ENCODE data around the gene TBC1D9.
A peak's percentile ranks its signal among the peaks of the same experiment; 100 is the strongest.

The TBC1D9 gene

DNA sequence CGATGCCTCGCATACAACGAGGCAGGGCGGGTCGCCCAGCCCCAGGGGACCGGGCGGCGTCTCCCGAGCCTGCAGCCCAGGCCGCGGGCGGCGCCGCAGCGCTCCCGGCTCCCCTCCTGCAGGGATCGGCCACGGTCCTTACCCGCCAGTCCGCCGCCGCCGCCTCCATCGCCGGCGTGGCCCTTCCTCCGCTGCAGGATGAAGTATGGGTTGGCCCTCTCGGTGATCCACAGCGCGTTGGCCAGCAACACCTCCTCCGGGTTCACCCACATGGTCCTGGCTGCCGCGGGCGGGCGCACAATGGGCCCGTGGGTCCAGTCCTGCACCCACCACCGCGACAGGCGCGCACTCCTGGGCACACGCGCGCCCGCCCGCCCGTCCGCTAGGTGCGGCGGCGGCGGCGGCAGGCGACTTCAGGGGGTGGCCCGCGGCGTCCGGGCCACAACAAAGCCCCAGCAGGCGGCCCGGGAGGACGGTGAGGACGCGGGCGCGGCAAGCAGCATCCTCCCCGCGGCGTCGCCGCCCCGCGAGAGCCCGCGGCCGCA is 339 bp downstream of the TBC1D9 start:
- peak overlapping the region; percentile 99 for H3K9ac ChIP-seq (ENCODE audit: low read depth, low read length, poor library complexity)
- H3K4me1 ChIP-seq (ENCODE audit: control insufficient read depth in 2 of 2, insufficient read depth in 1 of 2, low read depth in 1 of 2, low read length in 2 of 2), result peaks cover 0 to 4% of the 10 kb centered on the region in 2 donors
- peak overlapping the region; percentile 97 for H3K27ac ChIP-seq (replicated peaks; ENCODE audit: low read length)
- H2BK15ac ChIP-seq (ENCODE audit: low read length), result peak overlapping the region; percentile 99
- peaks cover 6% of the 10 kb centered on the region for H3K79me1 ChIP-seq (ENCODE audit: low read depth, low read length)
- peak overlapping the region; percentile 98 for H3K18ac ChIP-seq (ENCODE audit: low read length)
- peak overlapping the region; percentile 95 for H3K14ac ChIP-seq (ENCODE audit: low read length)
- peak overlapping the region; percentile 97 for H2BK5ac ChIP-seq (ENCODE audit: low read length)
- peak overlapping the region; percentile 77 for H4K91ac ChIP-seq (ENCODE audit: low read depth, low read length, poor library complexity)
- WGBS, 2 donors (ENCODE audit: extremely low coverage in 2 of 2, insufficient read length in 2 of 2, insufficient replicate concordance in 1 of 2), result no CpG with 5 or more reads among the region's 74 CpGs
- DNase-seq (ENCODE audit: low spot score), result peak; percentile 51
- peak overlapping the region; percentile 86 for H3K4me2 ChIP-seq (ENCODE audit: insufficient read depth, low read length, poor library complexity, severe bottlenecking)
- peaks cover 3% of the 10 kb centered on the region in 2 donors for H3K9me3 ChIP-seq (replicated peaks in 1 of 2; ENCODE audit: control insufficient read depth in 2 of 2, insufficient read depth in 1 of 2, low read depth in 1 of 2, low read length in 2 of 2)
- peak overlapping the region; percentile 67 for H2AK5ac ChIP-seq (ENCODE audit: low read depth, low read length)
- H4K8ac ChIP-seq (ENCODE audit: low read depth, low read length), result peak overlapping the region; percentile 55
- H3K23ac ChIP-seq (ENCODE audit: low read depth, low read length, poor library complexity), result peak overlapping the region; percentile 95
- no peaks in the 10 kb centered on the region for H3K27me3 ChIP-seq (ENCODE audit: control insufficient read depth in 3 of 3, insufficient read depth in 3 of 3, low read depth in 1 of 3, low read length in 3 of 3)
- H2AFZ ChIP-seq (ENCODE audit: low read length), result peak overlapping the region; percentile 98
- H3K4me3 ChIP-seq (ENCODE audit: low read length in 2 of 2), result peak overlapping the region; percentile 75 to 95
- peak overlapping the region; percentile 89 for H3K4ac ChIP-seq (ENCODE audit: low read length)
- peak overlapping the region; percentile 98 for H2BK12ac ChIP-seq (ENCODE audit: low read length)
- H3K36me3 ChIP-seq (replicated peaks in 1 of 2; ENCODE audit: control insufficient read depth in 2 of 2, insufficient read depth in 2 of 2, low read length in 2 of 2), result peaks cover 3 to 17% of the 10 kb centered on the region in 2 donors
- peak overlapping the region; percentile 100 for H2BK120ac ChIP-seq (ENCODE audit: low read depth, low read length)

DNA sequence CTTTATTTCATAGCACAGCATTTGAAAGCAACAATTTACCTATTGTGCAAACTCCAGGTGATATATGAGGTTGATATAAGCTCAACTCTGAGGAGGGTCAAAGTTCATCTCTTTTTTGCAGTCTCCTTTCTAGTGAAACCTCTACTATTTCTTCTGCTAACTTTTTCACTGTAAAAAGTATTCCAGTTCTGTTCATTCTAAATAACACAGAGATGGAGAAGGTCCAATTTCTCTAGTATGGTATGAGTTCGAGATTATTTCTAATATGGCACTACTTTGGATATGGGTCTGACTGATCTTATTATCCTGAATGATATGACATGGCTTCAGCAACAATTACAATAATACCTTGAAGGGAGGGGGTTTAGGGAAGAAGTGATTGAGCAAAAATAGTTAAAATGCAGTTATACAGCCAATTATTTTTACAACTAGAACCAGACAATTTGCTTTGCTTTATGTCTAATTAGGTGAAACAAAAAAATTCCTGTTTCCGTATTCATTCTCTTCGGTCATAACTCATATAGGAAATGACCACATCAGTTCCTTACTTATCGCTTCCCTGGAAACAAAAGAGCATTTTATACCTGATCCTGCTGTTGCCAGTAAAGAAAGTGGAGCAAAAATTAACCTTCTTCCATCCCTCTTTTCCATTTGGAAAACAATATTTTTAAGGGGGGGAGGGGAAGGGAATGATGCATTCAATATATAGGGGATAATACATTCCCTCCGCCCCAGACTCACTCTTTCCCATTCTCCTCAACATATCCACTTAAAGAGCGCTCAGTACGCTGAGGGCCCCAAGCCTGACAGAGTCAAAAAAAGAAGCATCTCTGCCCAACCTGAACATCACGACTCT is 1.0 kb downstream of the TBC1D9 start:
- no peak overlapping the region for H2BK120ac ChIP-seq (ENCODE audit: low read depth, low read length)
- peak overlapping the region; percentile 98 for H2AFZ ChIP-seq (ENCODE audit: low read length)
- no peak overlapping the region for H4K91ac ChIP-seq (ENCODE audit: low read depth, low read length, poor library complexity)
- peak overlapping the region; percentile 86 for H3K4me2 ChIP-seq (ENCODE audit: insufficient read depth, low read length, poor library complexity, severe bottlenecking)
- H2AK5ac ChIP-seq (ENCODE audit: low read depth, low read length), result peak overlapping the region; percentile 44
- H3K27me3 ChIP-seq (ENCODE audit: control insufficient read depth in 3 of 3, insufficient read depth in 3 of 3, low read depth in 1 of 3, low read length in 3 of 3), result no peaks in the 10 kb centered on the region
- WGBS, 2 donors (ENCODE audit: extremely low coverage in 2 of 2, insufficient read length in 2 of 2, insufficient replicate concordance in 1 of 2), result no CpG with 5 or more reads among the region's 8 CpGs
- H2BK12ac ChIP-seq (ENCODE audit: low read length), result peak overlapping the region; percentile 78
- peak overlapping the region; percentile 97 for H3K27ac ChIP-seq (replicated peaks; ENCODE audit: low read length)
- H2BK5ac ChIP-seq (ENCODE audit: low read length), result peak overlapping the region; percentile 97
- peak overlapping the region; percentile 74 for H3K23ac ChIP-seq (ENCODE audit: low read depth, low read length, poor library complexity)
- peak overlapping the region; percentile 99 for H3K9ac ChIP-seq (ENCODE audit: low read depth, low read length, poor library complexity)
- H2BK15ac ChIP-seq (ENCODE audit: low read length), result peak overlapping the region; percentile 99
- peaks cover 3 to 17% of the 10 kb centered on the region in 2 donors for H3K36me3 ChIP-seq (replicated peaks in 1 of 2; ENCODE audit: control insufficient read depth in 2 of 2, insufficient read depth in 2 of 2, low read length in 2 of 2)
- H3K18ac ChIP-seq (ENCODE audit: low read length), result peak overlapping the region; percentile 98
- peak overlapping the region; percentile 75 to 95 for H3K4me3 ChIP-seq (ENCODE audit: low read length in 2 of 2)
- H4K8ac ChIP-seq (ENCODE audit: low read depth, low read length), result no peak overlapping the region
- H3K79me1 ChIP-seq (ENCODE audit: low read depth, low read length), result peaks cover 6% of the 10 kb centered on the region
- DNase-seq (ENCODE audit: low spot score), result no peak
- H3K9me3 ChIP-seq (replicated peaks in 1 of 2; ENCODE audit: control insufficient read depth in 2 of 2, insufficient read depth in 1 of 2, low read depth in 1 of 2, low read length in 2 of 2), result peaks cover 3% of the 10 kb centered on the region in 2 donors
- H3K4me1 ChIP-seq (ENCODE audit: control insufficient read depth in 2 of 2, insufficient read depth in 1 of 2, low read depth in 1 of 2, low read length in 2 of 2), result peaks cover 0 to 4% of the 10 kb centered on the region in 2 donors
- H3K14ac ChIP-seq (ENCODE audit: low read length), result peak overlapping the region; percentile 95
- H3K4ac ChIP-seq (ENCODE audit: low read length), result peak overlapping the region; percentile 89

DNA sequence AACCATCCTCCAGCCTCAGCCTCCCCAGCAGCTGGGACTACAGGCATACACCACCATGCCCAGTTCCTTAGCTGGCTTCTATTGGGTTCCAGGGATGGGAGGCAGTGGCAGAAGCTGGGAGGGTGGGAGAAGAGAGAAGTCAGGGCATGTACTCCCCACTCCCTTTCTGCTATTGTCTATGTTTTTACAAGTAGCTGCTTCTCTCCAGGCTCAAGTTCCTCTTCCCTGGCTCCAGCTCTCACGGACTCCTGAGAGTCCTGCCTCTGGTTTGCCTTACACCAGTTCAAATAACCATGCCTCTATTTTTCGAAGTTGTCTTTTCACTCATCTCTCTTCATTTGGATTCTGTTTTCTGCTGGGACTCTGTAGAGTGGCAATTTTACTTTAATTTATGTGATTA is 2.9 kb downstream of the TBC1D9 start:
- Histone ChIP-seq H3K27ac (replicated peaks; ENCODE audit: low read length) (no peak overlapping the region), H2BK12ac (ENCODE audit: low read length) (no peak overlapping the region), H3K36me3 (replicated peaks in 1 of 2; ENCODE audit: control insufficient read depth in 2 of 2, insufficient read depth in 2 of 2, low read length in 2 of 2) (peaks cover 3 to 17% of the 10 kb centered on the region in 2 donors), H2BK120ac (ENCODE audit: low read depth, low read length) (no peak overlapping the region), H2BK5ac (ENCODE audit: low read length) (no peak overlapping the region), H3K27me3 (ENCODE audit: control insufficient read depth in 3 of 3, insufficient read depth in 3 of 3, low read depth in 1 of 3, low read length in 3 of 3) (no peaks in the 10 kb centered on the region), H3K4ac (ENCODE audit: low read length) (no peak overlapping the region), H3K14ac (ENCODE audit: low read length) (no peak overlapping the region), H3K9me3 (replicated peaks in 1 of 2; ENCODE audit: control insufficient read depth in 2 of 2, insufficient read depth in 1 of 2, low read depth in 1 of 2, low read length in 2 of 2) (peaks cover 3% of the 10 kb centered on the region in 2 donors), H2BK15ac (ENCODE audit: low read length) (no peak overlapping the region), H3K4me1 (ENCODE audit: control insufficient read depth in 2 of 2, insufficient read depth in 1 of 2, low read depth in 1 of 2, low read length in 2 of 2) (peaks cover 0 to 4% of the 10 kb centered on the region in 2 donors), H3K18ac (ENCODE audit: low read length) (no peak overlapping the region), H3K4me3 (ENCODE audit: low read length in 2 of 2) (no peak overlapping the region), H3K9ac (ENCODE audit: low read depth, low read length, poor library complexity) (no peak overlapping the region), H4K8ac (ENCODE audit: low read depth, low read length) (no peak overlapping the region), H3K4me2 (ENCODE audit: insufficient read depth, low read length, poor library complexity, severe bottlenecking) (no peak overlapping the region), H2AFZ (ENCODE audit: low read length) (no peak overlapping the region), H2AK5ac (ENCODE audit: low read depth, low read length) (no peak overlapping the region), H3K79me1 (ENCODE audit: low read depth, low read length) (peaks cover 6% of the 10 kb centered on the region), H4K91ac (ENCODE audit: low read depth, low read length, poor library complexity) (no peak overlapping the region), H3K23ac (ENCODE audit: low read depth, low read length, poor library complexity) (no peak overlapping the region)
- no CpG with 5 or more reads among the region's 2 CpGs for WGBS, 2 donors (ENCODE audit: extremely low coverage in 2 of 2, insufficient read length in 2 of 2, insufficient replicate concordance in 1 of 2)
- no peak for DNase-seq (ENCODE audit: low spot score)
